ENCODE data around the gene OR2A42.
"Not testable (repeated sequence)": the region's sequence is repeated elsewhere in the genome, so short reads cannot be mapped to it uniquely, and the experiment has no call there.

OR2A42 gene

GRCh38 chr7:144255471-144255897, 16.1 kb upstream of the OR2A42 start:
- Histone ChIP-seq H3K9me3 (ENCODE audit: low read length) (no peaks in the 10 kb centered on the region), H3K79me2 (ENCODE audit: insufficient read depth, low read length) (no peaks in the 10 kb centered on the region), H3K27ac (ENCODE audit: low read depth, low read length, poor library complexity, severe bottlenecking) (no peak overlapping the region), H3F3A (ENCODE audit: insufficient read depth, low read length) (no peaks in the 10 kb centered on the region), H2AFZ (ENCODE audit: low read length) (no peak overlapping the region), H3K36me3 (ENCODE audit: insufficient read depth, low read length) (no peaks in the 10 kb centered on the region), H3K9me2 (ENCODE audit: low read depth, low read length) (no peaks in the 10 kb centered on the region), H3K4me2 (ENCODE audit: low read length) (no peak overlapping the region), H3K9ac (ENCODE audit: low read length) (no peak overlapping the region), H3K4me3 (ENCODE audit: low read depth, low read length, poor library complexity, severe bottlenecking) (no peak overlapping the region), H3K4me1 (ENCODE audit: insufficient read depth, low read length, severe bottlenecking) (no peaks in the 10 kb centered on the region), H3K27me3 (ENCODE audit: insufficient read depth, low read length) (no peaks in the 10 kb centered on the region), H4K20me1 (ENCODE audit: insufficient read depth, low read length) (no peaks in the 10 kb centered on the region)
- no peak for TF ChIP-seq EZH2 (IDR thresholded peaks at IDR 0.05; ENCODE audit: borderline replicate concordance, low read length)
- TF ChIP-seq, protein P1, sequence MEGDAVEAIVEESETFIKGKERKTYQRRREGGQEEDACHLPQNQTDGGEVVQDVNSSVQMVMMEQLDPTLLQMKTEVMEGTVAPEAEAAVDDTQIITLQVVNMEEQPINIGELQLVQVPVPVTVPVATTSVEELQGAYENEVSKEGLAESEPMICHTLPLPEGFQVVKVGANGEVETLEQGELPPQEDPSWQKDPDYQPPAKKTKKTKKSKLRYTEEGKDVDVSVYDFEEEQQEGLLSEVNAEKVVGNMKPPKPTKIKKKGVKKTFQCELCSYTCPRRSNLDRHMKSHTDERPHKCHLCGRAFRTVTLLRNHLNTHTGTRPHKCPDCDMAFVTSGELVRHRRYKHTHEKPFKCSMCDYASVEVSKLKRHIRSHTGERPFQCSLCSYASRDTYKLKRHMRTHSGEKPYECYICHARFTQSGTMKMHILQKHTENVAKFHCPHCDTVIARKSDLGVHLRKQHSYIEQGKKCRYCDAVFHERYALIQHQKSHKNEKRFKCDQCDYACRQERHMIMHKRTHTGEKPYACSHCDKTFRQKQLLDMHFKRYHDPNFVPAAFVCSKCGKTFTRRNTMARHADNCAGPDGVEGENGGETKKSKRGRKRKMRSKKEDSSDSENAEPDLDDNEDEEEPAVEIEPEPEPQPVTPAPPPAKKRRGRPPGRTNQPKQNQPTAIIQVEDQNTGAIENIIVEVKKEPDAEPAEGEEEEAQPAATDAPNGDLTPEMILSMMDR (IDR thresholded peaks at IDR 0.05; ENCODE audit: low read length) = no peak

- H3K9me2 ChIP-seq (ENCODE audit: low read depth, low read length); H3K4me1 ChIP-seq (ENCODE audit: insufficient read depth, low read length, severe bottlenecking); H3K4me2 ChIP-seq (ENCODE audit: low read length); H4K20me1 ChIP-seq (ENCODE audit: insufficient read depth, low read length); H2AFZ ChIP-seq (ENCODE audit: low read length); H3K27me3 ChIP-seq (ENCODE audit: insufficient read depth, low read length); H3K4me3 ChIP-seq (ENCODE audit: low read depth, low read length, poor library complexity, severe bottlenecking); H3K9ac ChIP-seq (ENCODE audit: low read length); H3K27ac ChIP-seq (ENCODE audit: low read depth, low read length, poor library complexity, severe bottlenecking); H3F3A ChIP-seq (ENCODE audit: insufficient read depth, low read length); H3K9me3 ChIP-seq (ENCODE audit: low read length); H3K36me3 ChIP-seq (ENCODE audit: insufficient read depth, low read length); H3K79me2 ChIP-seq (ENCODE audit: insufficient read depth, low read length): not testable (repeated sequence)
Observed at GRCh38 chr7:144252307-144252706, 12.9 kb upstream of the OR2A42 start.

- H3K4me2 ChIP-seq (ENCODE audit: low read length); H3K79me2 ChIP-seq (ENCODE audit: insufficient read depth, low read length); H3F3A ChIP-seq (ENCODE audit: insufficient read depth, low read length); H3K4me1 ChIP-seq (ENCODE audit: insufficient read depth, low read length, severe bottlenecking); H3K4me3 ChIP-seq (ENCODE audit: low read depth, low read length, poor library complexity, severe bottlenecking); H3K27me3 ChIP-seq (ENCODE audit: insufficient read depth, low read length); H3K27ac ChIP-seq (ENCODE audit: low read depth, low read length, poor library complexity, severe bottlenecking); H3K9me2 ChIP-seq (ENCODE audit: low read depth, low read length); H3K36me3 ChIP-seq (ENCODE audit: insufficient read depth, low read length); H2AFZ ChIP-seq (ENCODE audit: low read length); H4K20me1 ChIP-seq (ENCODE audit: insufficient read depth, low read length); H3K9ac ChIP-seq (ENCODE audit: low read length); H3K9me3 ChIP-seq (ENCODE audit: low read length): not testable (repeated sequence)
Observed at GRCh38 chr7:144247674-144248330, 8.4 kb upstream of the OR2A42 start.

DNA sequence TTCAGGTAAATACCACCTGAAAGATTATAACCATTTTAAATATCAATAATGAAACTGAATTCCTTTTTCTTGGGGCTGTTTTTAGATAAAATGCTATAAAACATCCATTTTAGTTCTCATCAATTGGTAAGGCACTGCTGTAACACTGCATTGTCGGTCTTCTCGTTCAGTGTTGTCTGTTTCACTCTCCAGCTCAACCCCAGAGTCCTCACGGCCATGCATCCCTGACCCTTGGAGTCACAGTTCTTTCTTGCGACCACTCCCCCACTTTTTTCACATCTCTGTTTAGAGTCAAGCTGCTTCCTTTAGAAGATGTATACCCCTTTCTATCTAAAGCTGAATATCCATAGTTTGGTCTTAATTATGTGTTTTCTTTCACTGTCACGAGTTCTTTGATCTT, 7.6 kb upstream of the OR2A42 start:
- H3K79me2 ChIP-seq (ENCODE audit: insufficient read depth, low read length); H3K36me3 ChIP-seq (ENCODE audit: insufficient read depth, low read length); H4K20me1 ChIP-seq (ENCODE audit: insufficient read depth, low read length); H3K9ac ChIP-seq (ENCODE audit: low read length); H3K9me2 ChIP-seq (ENCODE audit: low read depth, low read length); H3K27ac ChIP-seq (ENCODE audit: low read depth, low read length, poor library complexity, severe bottlenecking); H3F3A ChIP-seq (ENCODE audit: insufficient read depth, low read length); H3K4me3 ChIP-seq (ENCODE audit: low read depth, low read length, poor library complexity, severe bottlenecking); H3K27me3 ChIP-seq (ENCODE audit: insufficient read depth, low read length); H3K4me1 ChIP-seq (ENCODE audit: insufficient read depth, low read length, severe bottlenecking); H2AFZ ChIP-seq (ENCODE audit: low read length); H3K4me2 ChIP-seq (ENCODE audit: low read length); H3K9me3 ChIP-seq (ENCODE audit: low read length): not testable (repeated sequence)

DNA sequence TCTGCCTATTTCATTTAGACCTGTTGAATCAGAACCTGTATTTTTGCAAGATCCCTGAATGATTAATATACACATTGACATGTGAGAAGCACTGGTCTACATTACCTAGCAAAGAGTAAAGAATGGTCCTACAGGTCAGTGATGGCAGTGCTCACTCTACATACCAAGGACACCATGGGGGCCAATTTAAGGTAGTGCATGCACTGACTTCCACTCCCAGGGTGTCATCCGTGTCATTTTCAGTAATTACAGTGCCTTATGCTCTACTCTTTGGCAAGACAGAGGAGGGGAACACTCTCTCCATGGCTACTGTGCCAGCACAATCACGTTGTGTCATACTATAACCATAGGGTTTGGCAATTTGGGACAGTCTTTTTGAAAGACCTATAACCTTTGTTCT, 6.0 kb upstream of the OR2A42 start:
- not testable (repeated sequence) for H3K27me3 ChIP-seq (ENCODE audit: insufficient read depth, low read length); H3K9ac ChIP-seq (ENCODE audit: low read length); H3K36me3 ChIP-seq (ENCODE audit: insufficient read depth, low read length); H2AFZ ChIP-seq (ENCODE audit: low read length); H3K79me2 ChIP-seq (ENCODE audit: insufficient read depth, low read length); H3K4me1 ChIP-seq (ENCODE audit: insufficient read depth, low read length, severe bottlenecking); H3F3A ChIP-seq (ENCODE audit: insufficient read depth, low read length); H3K27ac ChIP-seq (ENCODE audit: low read depth, low read length, poor library complexity, severe bottlenecking); H4K20me1 ChIP-seq (ENCODE audit: insufficient read depth, low read length); H3K9me2 ChIP-seq (ENCODE audit: low read depth, low read length); H3K9me3 ChIP-seq (ENCODE audit: low read length); H3K4me3 ChIP-seq (ENCODE audit: low read depth, low read length, poor library complexity, severe bottlenecking); H3K4me2 ChIP-seq (ENCODE audit: low read length)

DNA sequence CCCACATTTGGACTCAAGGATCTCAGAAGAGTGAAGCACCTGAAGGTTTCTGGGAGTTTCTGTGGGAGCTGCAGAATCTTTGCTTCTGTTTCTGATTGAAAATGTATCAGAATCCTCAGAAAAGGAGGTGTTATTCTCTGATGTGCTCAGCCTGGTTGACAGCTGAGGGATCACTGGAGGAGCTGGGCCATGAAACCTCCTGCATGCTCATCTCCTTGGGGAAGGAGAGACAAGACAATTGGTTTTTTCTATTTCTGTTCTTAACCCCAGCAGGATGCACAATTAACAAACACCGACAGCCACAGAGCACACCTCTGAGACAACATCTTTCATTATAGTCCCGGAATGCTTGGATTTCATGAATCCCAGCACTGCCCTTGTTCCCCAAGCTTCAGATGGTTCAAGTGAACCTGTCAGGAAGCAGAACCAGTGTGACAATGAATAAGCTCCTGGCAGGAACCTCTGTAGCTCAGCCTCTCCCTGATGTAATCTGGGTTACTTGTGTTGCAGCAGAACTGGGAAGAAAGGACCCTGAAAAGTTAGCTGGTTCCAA, 799 bp downstream of the OR2A42 start:
- not testable (repeated sequence) for H3K4me2 ChIP-seq (ENCODE audit: low read length); H3F3A ChIP-seq (ENCODE audit: insufficient read depth, low read length); H4K20me1 ChIP-seq (ENCODE audit: insufficient read depth, low read length); H3K9me2 ChIP-seq (ENCODE audit: low read depth, low read length); H2AFZ ChIP-seq (ENCODE audit: low read length); H3K9me3 ChIP-seq (ENCODE audit: low read length); H3K79me2 ChIP-seq (ENCODE audit: insufficient read depth, low read length); H3K9ac ChIP-seq (ENCODE audit: low read length); H3K36me3 ChIP-seq (ENCODE audit: insufficient read depth, low read length); H3K27me3 ChIP-seq (ENCODE audit: insufficient read depth, low read length); H3K27ac ChIP-seq (ENCODE audit: low read depth, low read length, poor library complexity, severe bottlenecking); H3K4me1 ChIP-seq (ENCODE audit: insufficient read depth, low read length, severe bottlenecking); H3K4me3 ChIP-seq (ENCODE audit: low read depth, low read length, poor library complexity, severe bottlenecking)

- H3K4me1 ChIP-seq (ENCODE audit: insufficient read depth, low read length, severe bottlenecking); H3F3A ChIP-seq (ENCODE audit: insufficient read depth, low read length); H3K9me2 ChIP-seq (ENCODE audit: low read depth, low read length); H3K9me3 ChIP-seq (ENCODE audit: low read length); H3K4me3 ChIP-seq (ENCODE audit: low read depth, low read length, poor library complexity, severe bottlenecking); H3K9ac ChIP-seq (ENCODE audit: low read length); H4K20me1 ChIP-seq (ENCODE audit: insufficient read depth, low read length); H3K4me2 ChIP-seq (ENCODE audit: low read length); H2AFZ ChIP-seq (ENCODE audit: low read length); H3K27me3 ChIP-seq (ENCODE audit: insufficient read depth, low read length); H3K79me2 ChIP-seq (ENCODE audit: insufficient read depth, low read length); H3K27ac ChIP-seq (ENCODE audit: low read depth, low read length, poor library complexity, severe bottlenecking); H3K36me3 ChIP-seq (ENCODE audit: insufficient read depth, low read length): not testable (repeated sequence)
Observed at GRCh38 chr7:144233039-144233438, 6.4 kb downstream of the OR2A42 start.
